HG03066 (cell line): Measurements from ENCODE around the gene EPM2A.
"Not testable (repeated sequence)": the region's sequence is repeated elsewhere in the genome, so short reads cannot be mapped to it uniquely, and the experiment has no call there.

Experiments used
- ATAC-seq: cut with Tn5 transposase; IDR thresholded peaks from one replicate; pipeline ENCODE4 v1.9.1; 2021; ENCODE audit warnings: low read depth; ENCODE audit not compliant: unreplicated experiment

The EPM2A gene

DNA sequence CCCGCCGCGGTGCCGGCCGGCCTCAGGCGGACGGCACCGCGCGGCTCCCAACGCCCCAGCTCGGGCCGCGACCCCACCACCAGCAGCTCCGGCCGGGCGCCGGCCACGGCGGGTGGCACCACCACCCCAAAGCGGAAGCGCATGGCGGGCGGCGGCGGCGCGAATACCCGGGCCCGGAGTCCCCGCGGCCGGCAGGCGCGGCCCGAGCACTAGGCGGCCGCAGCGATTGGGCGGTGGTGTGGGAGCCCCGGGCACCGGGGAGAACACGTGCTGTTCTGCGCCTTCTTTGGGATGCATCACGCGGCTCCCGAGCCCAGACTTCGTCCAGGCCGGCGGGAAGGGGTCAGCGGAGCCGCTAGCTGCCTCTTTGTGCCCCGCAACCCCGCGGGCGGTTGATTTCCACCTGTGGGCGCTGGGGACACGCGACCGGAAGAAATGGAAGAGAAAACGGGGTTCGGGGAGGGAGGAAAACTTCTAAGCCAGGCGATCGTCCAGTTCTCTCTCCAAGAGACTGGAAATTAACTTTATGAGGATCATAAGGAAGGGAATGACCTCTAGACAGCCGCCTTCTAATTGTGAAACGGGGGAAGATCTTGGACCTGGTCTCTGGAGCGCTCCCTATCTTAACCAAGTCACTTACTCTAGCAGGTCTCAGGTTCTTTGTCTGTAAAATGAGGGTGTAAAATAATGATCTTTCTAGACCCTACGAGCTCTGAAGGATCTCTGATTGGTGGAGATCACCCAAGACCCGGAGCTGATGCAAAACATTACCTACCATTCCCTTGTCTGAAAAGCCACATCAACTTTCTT lies at the start of gene EPM2A:
EPM2A (minus strand) TSS at position 165 of the 810 bp plus-strand sequence; CDS start at position 143, 22 bp downstream.
- ATAC-seq = peak; percentile 77

DNA sequence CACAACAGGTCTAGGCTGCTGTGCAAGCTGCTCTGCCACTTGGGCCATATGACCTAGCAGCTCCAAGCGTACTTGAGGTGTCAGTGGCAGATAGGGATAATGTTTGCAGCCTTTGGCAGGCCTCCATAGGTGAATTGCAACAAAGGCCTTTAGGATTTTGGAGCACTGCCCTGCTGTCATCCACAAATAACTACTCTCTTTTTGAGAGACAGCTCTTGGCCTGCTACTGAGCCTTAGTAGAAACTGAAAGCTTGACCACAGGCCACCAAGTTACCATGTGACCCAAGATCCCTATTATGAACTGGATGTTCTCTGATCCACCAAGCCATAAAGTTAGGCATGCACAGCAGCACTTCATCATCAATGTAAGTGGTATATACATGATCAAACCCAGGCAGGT lies 49.4 kb upstream of the EPM2A start:
- ATAC-seq = peak; percentile 78

DNA sequence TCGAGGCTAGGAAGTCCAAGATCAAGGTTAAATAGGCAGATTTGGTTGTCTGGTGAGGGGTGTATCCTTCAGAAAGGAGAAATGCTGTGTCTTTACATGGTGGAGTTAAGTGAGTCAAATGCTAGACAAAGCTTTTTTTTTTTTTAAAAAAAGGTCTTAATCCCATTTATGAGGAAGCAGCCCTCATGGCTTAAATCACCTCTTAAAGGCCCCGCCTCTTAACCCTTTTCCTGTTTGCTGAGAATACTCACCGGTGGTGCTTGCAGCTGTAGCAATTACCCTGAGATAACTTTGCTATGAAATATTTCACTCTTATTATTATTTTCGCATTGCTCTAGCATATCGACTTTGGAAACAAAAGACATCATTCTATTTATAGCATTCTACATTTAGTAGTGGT lies 48.5 kb upstream of the EPM2A start:
- no peak for ATAC-seq

DNA sequence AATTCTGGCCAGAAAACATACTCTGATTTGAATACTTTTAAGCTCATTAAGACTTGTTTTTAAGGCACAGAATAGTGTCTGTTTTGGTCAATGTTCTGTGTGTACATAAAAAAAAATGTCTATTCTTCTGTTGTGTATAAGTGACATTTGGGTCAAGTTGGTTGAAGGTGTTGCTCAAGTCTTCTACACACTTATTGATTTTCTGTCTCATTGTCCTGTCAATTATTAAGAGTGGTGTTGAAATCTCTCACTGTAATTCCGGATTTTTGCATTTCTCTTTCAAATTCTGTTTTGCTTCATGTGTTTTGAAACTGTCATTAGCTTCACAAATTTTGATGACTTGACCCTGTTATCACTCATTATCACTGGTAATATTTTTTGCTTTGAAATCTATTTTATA lies 37.5 kb upstream of the EPM2A start:
- ATAC-seq = no peak

DNA sequence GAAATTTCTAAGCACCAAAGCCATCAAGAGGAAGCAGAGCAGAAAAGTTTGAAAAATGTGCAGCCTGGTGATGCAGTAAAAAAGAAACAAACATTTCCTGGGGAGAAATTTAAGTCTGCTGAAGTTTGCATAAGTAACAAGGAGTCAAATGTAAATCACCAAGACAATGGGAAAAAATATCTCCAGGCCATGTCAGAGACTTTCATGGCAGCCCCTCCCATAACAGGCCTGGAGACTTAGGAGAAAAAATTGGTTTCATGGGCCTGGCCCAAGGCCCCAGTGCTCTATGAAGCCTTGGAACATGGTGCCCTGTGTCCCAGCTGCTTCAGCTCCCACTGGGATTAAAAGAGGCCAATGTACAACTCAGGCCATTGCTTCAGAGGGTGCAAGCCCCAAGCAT lies 30.1 kb upstream of the EPM2A start:
- no peak for ATAC-seq

DNA sequence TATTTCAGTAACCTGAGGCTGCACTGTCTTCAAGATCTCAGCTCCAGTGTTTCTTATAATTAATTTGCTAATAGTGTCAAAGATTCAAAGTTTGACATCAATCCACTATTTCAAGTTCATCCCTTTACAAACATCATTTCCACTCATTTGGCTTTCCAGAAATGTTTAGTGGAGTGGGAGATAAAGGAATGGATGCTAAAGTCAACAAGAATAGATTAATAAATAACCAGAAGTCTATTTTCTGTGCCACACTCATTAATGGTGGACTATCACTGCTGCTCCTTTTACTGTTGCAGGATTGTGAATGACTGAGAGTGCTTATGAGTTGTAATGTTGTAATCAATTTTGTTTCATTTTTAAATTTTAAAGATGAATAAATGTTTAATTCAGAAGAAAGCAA lies 28.4 kb upstream of the EPM2A start:
- ATAC-seq = no peak

DNA sequence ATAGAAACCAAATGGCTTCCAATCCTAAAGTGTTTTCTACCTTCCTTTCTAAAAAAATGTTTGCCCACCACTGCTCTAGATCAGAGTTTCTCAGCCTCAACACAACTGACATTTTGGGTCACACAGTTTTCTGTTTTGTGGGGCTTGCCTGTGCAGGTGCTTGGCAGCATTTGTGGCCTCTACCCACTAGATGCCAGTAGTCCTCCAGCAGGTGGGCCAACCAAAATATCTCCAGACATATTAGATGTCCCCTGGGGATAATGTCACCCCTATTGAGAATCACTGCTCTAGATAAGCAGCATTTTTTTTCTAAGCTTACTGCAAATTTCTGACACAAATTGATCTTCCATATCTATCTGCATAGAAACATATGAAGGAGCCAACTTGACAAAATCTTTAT lies 26.3 kb upstream of the EPM2A start:
- ATAC-seq = no peak

DNA sequence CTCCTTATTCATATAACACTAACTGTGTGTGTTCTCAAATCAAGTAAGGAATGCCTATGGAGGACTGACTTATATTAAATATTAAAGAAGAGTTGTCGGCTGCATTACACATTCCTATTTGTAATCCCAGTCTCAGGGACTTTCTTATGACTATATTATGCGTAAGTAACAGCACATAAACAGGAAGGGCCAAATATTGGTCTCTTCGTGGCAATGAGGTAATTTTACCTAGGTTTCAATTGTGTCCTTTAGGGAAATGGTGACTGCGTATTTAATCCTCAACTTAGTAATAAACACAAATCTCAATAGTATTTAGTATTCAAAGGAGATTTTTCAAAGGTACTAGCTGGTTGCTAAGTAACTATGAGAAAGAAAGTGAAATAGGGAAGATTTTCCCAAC lies 22.8 kb upstream of the EPM2A start:
- no peak for ATAC-seq

DNA sequence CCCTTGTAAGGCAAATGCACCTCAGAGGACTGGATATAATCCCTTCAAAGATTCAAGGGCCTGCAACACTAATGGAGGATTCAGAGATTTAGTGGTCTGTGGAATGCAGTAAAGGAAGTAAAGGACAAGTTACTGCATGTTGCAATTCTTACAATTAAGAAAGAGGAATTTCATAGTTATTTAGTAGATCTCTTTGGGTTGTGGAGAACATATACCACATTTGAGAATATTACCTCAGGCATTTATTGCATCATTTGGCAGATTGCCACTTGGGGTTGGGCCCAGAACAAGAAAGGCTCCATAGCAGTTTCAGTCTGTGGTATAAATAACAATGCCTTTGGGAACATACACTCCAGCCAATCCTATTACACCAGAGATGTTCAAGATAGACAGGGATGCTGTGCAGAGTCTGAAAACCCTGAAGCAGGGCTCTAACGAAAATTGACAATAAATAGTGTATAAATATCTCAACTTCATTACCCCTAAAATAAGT lies 20.9 kb upstream of the EPM2A start:
- ATAC-seq = no peak

DNA sequence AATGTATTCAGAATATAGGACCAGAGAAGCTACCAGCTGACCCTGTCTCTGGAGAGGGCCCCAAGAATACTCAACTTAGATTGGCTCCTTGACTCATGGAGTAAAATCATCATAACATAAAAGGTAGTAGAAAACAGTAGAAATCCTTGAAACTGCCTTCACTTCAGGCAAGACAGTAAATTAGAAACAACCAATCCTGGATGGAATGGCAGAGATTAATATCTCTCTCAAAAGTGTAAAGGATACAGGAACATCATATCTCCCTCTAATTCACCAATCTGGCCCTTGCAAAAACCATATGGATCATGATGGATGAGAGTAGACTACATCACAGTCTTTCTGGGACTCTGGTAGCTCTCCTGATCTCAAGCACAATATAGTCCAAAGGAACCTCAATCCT lies 20.4 kb upstream of the EPM2A start:
- no peak for ATAC-seq

DNA sequence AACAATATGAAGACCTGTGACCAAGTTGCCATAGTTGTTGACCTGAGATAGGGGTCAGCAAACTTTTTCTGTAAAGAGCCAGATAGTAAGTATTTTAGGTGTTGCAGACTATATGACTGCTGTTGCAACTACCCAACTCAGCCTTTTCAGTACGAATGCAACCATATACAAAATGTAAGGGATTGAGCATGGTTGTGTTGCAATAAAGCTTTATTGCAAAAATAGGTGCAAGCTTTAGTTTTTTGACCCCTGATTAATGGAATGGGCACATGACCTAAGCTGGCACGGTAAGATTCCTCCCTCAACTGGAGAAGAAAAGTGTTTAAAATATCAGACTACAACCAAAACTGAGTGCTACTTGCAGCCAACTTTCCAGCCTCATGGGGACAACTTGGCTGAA lies 17.3 kb upstream of the EPM2A start:
- no peak for ATAC-seq

DNA sequence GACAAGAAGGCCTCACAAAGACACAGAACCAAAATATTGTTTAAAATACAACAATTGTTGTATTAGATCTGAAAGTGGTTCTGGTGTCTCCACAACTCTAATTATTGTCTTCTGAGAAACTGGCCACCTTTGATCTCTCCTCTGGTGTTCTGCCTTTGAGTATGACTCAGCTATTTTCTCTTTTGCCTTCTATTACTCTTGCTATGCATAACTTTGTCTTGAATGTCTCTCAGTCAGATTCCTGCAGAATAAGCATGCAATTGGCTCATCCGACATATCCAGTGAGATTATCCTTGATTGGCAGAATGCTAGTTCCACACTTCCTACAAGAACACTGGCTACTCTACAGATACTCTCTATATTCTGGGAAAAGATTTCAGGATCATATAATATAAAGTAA lies 14.3 kb upstream of the EPM2A start:
- ATAC-seq = peak; percentile 77

DNA sequence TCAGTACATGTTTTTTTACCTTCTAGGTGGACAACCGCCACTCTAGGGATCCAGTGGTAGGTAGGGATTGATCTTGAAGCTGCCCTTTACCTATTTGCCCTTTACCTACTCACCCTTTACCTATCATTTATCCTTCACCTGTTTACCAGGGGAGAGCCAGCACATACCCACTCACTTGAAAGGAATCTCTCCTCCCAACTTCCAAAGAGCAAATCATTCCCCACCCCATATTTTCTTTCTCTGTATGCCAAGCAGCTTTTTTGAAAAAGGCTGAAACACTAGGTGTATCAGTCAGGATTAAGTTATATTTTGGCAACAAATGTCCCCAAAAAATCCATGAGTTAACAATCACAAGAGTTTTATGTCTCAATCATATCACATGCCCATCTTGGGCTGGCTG lies 10.5 kb upstream of the EPM2A start:
- ATAC-seq = no peak

DNA sequence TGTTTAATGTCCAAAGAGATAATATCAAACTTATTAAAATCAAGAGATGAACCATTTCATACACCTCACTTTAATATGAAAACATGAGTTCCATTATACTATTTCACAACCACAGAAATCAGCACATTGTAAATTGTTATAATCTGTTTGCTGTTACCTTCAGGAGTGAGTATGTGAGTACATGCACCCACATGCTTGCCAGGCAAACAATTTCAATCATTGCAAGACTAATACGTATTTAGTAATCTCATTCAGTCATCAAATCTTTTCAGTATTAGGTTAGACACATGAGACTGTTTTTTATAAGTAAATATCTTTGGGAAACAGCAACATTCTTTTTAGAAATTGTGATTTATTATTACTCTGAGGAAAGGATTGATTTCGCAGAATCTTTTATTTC lies 9.3 kb upstream of the EPM2A start:
- ATAC-seq = no peak

DNA sequence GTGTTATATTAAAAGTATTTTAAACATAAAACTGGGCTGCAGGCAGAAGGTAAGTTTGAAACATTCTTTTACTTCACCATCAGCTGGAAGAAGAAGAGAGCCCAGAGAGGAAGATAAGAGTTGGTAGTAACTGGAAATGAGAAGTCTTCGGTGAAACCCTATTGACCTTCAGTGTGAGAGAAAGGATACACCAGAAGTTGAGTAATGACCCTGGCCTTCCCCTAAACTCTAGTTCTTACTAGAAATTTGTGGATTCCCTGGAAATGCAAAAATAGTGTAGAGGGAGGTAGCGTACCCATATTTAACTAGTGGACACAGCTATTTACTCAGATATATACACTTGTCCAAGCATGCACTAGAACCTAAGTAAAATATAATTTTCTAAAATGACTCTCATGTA lies 8.0 kb upstream of the EPM2A start:
- ATAC-seq = no peak

DNA sequence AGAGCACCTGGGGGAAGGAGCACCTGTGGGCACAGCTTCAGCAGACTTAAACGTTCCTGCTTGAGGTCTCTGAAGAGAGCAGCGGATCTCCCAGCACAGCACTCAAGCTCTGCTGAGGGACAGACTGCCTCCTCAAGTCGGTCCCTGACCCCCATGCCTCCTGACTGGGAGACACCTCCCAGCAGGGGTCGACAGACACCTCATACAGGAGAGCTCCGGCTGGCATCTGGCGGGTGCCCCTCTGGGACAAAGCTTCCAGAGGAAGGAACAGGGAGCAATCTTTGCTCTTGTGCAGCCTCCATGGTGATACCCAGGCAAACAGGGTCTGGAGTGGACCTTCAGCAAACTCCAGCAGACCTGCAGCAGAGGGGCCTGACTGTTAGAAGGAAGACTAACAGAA lies 7.2 kb upstream of the EPM2A start:
- not testable (repeated sequence) for ATAC-seq

DNA sequence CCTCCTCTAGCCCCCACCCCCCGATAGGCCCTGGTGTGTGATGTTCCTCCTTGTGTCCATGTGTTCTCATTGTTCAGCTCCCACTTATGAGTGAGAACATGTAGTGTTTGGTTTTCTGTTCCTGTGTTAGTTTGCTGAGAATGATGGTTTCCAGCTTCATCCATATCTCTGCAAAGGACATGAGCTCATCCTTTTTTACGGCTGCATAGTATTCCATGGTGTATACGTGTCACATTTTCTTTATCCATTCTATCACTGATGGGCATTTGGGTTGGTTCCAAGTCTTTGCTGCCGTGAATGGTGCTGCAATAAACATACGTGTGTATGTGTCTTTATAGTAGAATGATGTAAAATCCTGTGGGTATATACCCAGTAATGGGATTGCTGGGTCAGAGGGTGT lies 4.4 kb upstream of the EPM2A start:
- ATAC-seq = not testable (repeated sequence)

DNA sequence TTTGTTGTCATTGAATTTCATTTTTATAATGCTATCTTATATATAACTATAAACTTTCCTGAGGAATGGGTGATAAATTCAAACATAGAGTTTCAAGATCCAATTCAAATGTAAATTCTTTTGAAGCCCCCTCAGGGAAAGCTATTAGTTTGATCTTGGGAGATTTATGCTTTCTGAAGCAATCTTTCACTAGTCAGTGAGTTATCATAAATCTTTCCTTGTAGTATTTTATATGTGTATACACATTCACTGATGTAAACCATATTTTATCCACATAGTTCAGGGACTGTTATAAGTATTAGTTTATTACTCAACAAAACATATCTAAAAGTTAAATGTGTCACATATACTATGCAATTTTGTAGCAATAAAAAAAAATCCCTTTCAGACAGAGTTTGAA lies 2.9 kb upstream of the EPM2A start:
- no peak for ATAC-seq

DNA sequence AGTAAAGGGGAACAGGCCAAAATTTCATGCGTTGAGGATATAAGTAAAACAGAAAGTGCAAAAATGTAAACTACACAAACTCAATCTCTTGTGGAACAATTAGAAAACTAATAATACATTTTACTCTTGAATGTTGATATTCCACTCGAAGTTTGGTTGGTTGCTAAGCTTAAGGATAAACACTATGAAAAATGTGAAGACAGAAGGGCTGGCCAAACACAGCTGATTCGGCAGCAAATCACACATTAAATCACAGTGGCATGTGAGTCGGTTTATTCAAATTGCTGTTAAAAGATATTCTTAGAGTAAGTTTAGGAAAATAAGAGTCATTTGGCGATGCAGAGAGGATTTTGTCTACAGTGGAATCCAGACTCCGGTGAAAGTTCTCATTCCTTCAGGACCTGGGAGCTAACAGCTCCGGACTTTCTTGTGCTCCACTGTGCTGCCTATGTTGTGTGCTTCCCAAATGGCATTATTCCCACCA lies 1.4 kb upstream of the EPM2A start:
- no peak for ATAC-seq

DNA sequence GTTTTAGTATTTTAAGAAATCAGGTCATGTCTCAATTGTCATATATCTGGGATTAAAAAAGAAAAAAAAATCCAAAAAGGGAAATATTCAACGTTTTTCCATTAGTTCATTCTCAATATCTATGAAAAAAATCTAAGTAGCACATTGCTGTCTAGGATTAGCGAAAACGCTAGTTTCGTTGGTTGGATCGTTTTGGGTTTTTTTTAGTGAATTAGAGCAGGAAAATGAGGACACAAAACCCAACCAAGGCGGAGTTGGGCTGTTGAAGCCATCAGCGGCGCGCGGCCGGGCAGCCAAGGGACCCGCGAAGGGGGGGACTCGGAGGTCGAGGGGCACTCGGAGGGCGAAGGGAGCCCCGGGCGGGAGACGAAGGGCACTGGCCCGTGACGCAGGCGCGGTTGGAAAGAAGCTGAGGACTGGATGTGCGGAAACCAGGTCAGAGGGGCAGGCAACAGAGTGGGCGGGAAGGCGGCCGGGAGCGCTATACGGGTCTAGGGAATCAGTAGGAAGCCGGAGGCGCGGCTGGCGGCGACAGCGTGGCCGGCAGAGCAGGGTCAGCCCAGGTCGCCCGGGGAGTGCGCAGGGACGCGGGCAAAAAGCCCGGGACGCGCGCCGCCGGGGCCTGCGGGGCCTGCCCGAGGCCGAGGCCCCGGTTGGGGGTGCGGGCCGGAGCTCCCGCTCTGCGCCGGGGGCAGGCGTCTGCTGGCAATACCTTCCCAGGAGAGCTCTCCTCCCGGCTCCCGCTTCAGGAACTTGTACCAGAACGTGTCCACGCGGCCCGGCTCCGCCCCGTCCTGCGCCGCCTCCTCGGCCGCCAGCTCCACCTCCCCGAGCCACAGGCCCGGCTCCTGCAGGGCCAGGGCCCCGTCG lies 599 bp downstream of the EPM2A start:
- ATAC-seq = peak; percentile 64

DNA sequence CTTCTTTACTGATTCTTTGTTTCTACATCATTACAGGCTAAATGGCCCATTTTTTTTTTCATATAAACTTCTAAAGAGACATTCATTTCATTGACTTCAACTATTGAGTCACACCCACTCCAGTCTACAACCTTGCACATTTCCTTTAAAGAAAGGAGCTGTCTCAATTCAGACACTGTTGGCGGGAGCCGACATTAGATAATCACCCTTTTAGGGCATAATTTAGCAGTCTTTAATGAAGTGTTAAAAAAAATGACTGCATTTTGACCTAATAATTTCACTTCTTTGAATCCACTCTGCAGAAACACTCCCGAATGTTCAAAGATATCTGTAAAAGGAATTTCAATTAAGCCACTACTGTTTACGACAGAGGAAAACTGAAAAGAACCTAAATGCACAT lies 1.5 kb downstream of the EPM2A start:
- ATAC-seq = no peak

DNA sequence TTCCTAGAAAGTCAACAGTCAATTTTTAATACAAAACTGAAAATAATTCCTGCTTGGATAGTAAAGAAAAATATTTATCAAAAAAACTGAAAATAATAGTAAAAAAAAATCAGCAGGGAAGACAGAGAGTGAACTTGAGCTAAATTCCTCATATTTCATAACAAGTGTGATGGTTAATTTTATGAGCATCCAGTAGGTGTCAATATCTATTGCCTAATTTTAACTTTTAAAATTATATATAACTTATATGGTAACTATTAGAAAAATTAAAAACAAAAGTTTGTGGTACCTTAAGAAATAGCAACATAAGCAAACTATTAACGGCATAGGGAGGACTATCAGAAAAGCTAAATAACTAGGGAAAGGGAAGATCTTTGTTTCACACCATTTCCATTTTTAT lies 2.1 kb downstream of the EPM2A start:
- ATAC-seq = no peak
